HG03571 (cell line): ENCODE measurements around the gene ADAMTS10.
"Not testable (repeated sequence)": the region's sequence is repeated elsewhere in the genome, so short reads cannot be mapped to it uniquely, and the experiment has no call there.

Experiments used
- ATAC-seq: cut with Tn5 transposase; IDR thresholded peaks from one replicate; pipeline ENCODE4 v1.9.1; 2021; ENCODE audit not compliant: unreplicated experiment

ADAMTS10 gene

DNA sequence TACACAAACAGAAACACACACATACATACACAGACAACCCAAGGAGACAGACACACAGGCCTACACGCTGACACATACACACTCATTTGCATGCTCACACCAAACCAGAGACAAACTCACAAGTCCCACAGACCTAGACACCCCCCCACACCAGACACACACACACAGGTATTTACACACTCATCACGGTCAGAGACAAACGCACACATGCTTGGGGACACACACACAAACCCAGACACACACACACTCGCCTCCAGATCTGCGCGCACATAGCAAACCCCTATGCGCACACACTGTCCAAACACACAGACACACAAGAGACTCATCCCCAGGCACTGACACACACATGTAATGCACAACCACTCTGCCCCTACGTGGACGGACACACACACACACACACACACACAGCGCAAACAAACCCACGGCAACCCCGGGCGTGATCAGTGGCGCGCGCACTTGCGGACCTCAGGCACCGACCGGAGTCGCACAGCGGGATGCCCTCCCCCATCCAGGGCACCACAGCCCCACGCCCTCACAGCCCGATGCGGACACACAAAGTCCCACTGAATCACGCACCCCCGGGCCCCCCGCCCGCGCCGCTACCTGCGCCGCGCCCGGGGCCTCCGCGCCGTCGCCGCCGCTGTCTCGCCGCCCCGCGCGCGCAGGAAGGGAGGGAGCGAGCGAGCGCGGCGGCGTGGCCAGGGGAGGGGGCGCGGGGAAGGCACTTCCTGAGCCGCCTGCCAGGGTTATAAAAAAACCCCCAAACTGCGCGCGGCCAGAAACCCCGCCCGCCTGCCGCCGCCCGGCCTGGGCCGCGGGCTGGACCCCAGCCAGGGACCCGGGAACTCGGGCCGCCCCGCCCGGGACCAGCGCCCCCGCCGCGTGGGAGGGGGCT, at the start of gene ADAMTS10:
Gene ADAMTS10 (minus strand): TSS at position 675 of the 895 bp plus-strand sequence. CDS start 5,005 bp downstream, outside the sequence.
- ATAC-seq, result no peak

DNA sequence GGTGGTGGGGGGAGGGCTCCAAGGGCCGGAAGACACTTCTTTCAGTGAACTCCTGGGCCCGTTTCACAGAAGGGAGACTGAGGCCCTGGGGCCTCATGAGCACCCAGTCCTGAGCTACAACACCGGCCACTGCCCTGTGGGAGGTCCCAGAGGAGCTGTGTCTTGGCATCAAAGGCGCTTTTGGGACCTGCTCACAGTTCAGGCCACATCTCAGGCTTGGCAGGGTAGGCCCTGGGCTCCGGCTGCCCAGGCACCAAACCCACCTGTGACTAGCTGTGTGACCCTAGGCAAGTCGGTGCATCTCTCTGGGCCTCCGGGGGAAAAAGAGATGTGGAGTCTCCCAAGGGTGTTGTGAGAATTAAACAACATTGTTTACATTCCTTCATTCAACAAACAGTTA, 49.4 kb upstream of the ADAMTS10 start:
- ATAC-seq, result no peak

DNA sequence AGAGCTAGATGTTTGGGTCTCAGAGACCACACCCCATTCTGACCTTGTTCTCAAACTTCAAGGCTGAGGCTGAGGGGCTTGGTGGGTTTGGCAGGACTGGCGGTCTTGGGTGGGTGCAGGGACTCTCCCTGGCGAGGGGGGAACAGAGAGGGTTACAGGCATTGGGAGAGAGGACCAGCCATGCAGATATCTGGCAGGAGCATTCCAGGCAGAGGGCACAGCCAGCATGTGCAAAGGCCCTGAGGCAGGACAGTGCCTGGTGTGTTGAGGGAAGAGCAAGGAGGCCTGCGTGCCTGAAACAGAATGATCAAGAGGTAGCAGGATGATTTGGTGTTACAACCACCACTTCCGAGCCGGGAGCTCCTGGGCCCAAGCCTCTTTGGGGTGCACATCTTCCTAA, 47.4 kb upstream of the ADAMTS10 start:
- no peak for ATAC-seq

- ATAC-seq, result no peak
These were observed 44.8 kb upstream of the ADAMTS10 start for GRCh38 chr19:8655340-8655709.

DNA sequence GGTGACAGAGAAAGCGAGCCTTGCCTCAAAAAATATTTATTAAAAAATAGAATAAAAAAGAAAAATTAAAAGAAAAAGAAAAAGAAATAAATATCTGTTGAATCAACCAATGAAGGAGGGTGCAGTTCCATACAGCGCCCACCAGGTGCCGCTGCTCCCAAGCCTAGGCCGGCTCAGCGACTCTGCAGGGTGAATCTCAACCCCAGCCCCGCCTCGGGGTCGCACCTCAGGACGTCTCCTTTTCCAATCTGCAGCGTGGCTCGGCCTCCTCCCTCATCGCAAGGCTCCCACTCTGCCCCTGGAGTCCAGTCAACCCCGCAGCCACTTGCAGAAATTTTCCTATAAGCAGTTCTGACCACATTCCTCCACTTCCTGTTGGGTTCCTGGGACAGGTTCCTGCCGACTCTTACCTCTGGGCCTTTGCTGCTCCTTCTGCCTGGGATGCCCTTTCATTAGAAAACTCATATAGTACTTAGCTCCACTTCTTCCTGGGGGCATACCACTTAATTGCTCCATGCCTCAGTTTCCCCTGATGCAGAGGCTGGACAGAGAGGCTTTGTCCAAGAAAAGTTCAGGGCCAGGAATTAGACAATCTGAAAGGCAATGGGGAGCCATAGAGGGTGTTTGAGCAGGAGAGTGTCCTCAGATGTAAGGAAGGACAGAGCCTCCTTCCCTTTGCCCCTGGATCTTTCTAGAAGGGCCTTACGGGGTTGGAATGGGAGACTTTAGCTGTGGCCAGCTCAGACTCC, 44.2 kb upstream of the ADAMTS10 start:
- ATAC-seq, result no peak

- ATAC-seq, result no peak
These were observed 37.7 kb upstream of the ADAMTS10 start for GRCh38 chr19:8648240-8648639.

- no peak for ATAC-seq
These were observed 33.5 kb upstream of the ADAMTS10 start for GRCh38 chr19:8643860-8644653.

DNA sequence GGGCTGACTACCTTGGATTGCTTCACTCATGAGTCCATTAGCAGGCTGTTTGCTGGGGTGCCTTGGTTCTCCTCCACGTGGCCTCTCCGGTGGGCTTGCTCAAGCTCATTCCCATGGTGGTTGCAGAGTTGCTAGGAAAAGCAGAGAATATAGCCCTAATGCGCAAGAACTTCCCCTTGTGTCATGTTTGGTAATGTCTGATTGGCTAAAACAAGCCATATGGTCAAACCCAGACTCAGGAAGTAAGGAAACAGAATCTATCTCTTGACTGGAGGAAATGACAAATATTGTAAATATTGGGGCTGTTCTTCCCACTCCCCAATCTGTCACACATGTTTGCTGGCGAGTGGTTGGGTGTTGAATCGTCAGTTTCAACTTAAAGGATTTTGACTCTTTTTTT, 32.0 kb upstream of the ADAMTS10 start:
- ATAC-seq, result no peak

GRCh38 chr19:8641908-8642547, 31.5 kb upstream of the ADAMTS10 start:
- no peak for ATAC-seq

DNA sequence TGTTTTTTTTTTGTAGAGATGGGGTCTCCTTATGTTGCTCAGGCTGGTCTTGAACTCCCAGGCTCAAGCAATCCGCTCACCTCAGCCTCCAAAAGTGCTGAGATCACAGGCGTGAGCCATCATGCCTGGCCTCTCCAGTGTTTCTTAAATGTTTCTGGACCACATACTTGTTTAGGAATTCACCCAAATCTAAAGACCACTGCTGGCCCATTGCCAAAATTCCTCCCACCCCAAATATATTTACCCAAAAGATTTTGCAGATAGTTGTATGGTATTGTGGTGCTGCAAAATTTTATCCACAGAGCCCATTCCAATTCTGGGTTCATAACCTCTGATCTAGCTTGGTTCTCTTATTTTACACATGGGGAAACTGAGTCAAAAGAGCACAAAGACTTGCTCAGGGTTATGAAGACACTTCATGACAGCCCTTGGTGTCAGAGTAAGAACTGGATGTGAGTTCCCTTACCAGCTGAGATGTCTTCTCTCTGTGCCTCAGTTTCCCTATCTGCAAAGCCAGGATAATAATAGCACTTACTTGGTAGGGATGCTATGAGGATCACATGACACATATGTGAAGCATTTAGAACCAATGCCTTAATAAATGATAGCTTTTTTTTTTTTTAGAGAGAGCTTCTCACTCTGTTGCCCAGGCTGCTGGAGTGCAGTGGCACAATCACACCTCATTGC, 30.8 kb upstream of the ADAMTS10 start:
- ATAC-seq, result no peak

GRCh38 chr19:8640402-8641004, 30.0 kb upstream of the ADAMTS10 start:
- no peak for ATAC-seq

GRCh38 chr19:8639821-8640401, 29.4 kb upstream of the ADAMTS10 start:
- no peak for ATAC-seq

- ATAC-seq, result no peak
These were observed 27.6 kb upstream of the ADAMTS10 start for GRCh38 chr19:8638078-8638619.

DNA sequence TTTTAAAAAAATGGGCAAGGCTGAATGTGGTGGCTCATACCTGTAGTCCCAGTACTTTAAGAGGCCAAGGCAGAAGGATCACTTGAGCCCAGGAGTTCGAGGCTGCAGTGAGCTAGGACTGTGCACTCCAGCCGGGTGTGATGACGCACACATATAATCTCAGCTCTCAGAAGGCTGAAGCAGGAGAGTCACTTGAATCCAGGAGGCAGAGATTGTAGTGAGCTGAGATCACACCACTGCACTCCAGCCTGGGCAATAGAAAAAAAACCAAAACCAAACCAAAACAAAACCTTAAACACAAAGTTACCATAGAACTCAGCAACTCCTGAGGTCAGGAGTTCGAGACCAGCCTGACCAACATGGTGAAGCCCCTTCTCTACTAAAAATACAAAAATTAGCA, 26.6 kb upstream of the ADAMTS10 start:
- ATAC-seq, result not testable (repeated sequence)

DNA sequence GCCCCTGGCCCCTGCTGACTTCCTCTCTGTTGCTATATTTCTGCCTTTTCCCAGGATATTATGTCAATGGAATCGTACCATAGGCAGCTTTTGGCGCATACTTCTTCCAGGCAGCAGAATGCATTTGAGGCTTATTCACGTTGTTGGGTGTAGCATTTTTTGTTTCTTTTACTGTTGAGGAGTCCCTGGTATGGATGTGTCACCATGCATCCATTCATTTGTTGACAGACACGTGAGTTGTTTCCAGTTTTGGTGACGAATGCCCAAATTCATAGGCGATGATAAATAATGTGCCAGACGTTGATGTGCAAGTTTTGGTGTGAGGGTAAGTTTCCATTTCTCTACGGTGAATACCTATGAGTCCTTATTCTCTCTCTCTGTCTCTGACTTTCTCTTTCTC, 24.9 kb upstream of the ADAMTS10 start:
- ATAC-seq, result no peak

- ATAC-seq, result no peak
These were observed 20.9 kb upstream of the ADAMTS10 start for GRCh38 chr19:8631425-8631819.

GRCh38 chr19:8630796-8631424, 20.4 kb upstream of the ADAMTS10 start:
- ATAC-seq, result no peak

DNA sequence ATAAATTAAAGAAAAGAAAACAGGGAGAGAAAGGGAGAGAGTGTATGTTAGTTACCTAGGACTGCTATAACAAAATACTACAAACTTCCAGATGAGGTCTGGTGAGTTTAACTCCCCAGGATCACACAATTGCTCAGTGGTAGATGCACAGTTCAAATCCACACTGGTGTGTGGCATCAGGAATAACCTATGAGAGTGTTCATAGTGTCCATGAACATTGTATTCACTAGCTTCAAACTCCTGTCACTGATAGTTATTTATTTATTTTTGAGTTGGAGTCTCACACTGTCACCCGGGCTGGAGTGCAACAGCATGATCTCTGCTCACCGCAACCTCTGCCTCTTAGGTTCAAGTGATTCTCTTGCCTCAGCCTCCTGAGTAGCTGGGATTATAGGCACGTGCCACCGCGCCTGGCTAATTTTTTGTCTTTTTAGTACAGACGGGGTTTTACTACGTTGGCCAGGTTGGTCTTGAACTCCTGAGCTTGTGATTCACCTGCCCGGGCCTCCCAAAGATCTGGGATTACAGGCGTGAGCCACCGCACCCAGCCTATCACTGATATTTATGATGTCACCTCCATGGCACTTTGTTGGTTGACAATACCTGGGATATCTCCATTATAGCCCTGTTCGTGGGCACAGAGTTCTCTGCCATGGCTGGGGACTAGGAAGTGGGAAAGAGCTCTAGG, 19.6 kb upstream of the ADAMTS10 start, which contains the start of gene NFILZ:
Gene NFILZ (plus strand): TSS at position 638 of the 688 bp plus-strand sequence. CDS start 46,133 bp downstream, outside the sequence.
- ATAC-seq, result no peak
